Thoracic aorta (tissue), 2 donors: ENCODE data around the gene CDC42BPG. TPM values are rescaled to one million over a fixed set of nuclear protein-coding genes. Genes with fewer than 3 reads are reported as not detected.

Experiments
- ATAC-seq: fragments of 150-250 bp; one replicate; pipeline ENCODE4 v1.8.0; 2017; ENCODE audit warnings: low read depth; ENCODE audit not compliant: insufficient number of reproducible peaks, low FRiP score
- DNase-seq: peaks from one replicate; pipeline ENCODE4 v3.0.0-alpha.2; 2020; ENCODE audit warnings: low spot score
- H3K27ac ChIP-seq, 2 donors: fragments of 200-600 bp; sonication (generic); 1 replicate in 1 of 2; 2 replicates in 1 of 2; pipeline ENCODE4 v1.5.1; 2016; ENCODE audit warnings: mild to moderate bottlenecking in 2 of 2, moderate library complexity in 2 of 2
- H3K27me3 ChIP-seq: fragments of 200-600 bp; sonication (generic); replicated peaks from 2 replicates; pipeline ENCODE4 v1.6.0; 2016; ENCODE audit warnings: mild to moderate bottlenecking; ENCODE audit not compliant: insufficient read depth
- H3K36me3 ChIP-seq: fragments of 200-600 bp; sonication (generic); one replicate; pipeline ENCODE4 v1.5.1; 2016
- H3K4me1 ChIP-seq, 2 donors: fragments of 200-600 bp; sonication (generic); 1 replicate in 1 of 2; 2 replicates in 1 of 2; pipeline versions ENCODE4 v1.5.1 to v1.6.0; 2016; ENCODE audit warnings: low read depth in 2 of 2, mild to moderate bottlenecking in 1 of 2; ENCODE audit not compliant: control insufficient read depth in 1 of 2
- H3K4me3 ChIP-seq: fragments of 200-600 bp; sonication (generic); 2 replicates; pipeline ENCODE4 v1.5.1; 2016; ENCODE audit warnings: mild to moderate bottlenecking
- H3K9me3 ChIP-seq: fragments of 200-600 bp; sonication (generic); 2 replicates; pipeline ENCODE4 v1.5.1; 2016
- CTCF ChIP-seq: fragments of 200-600 bp; sonication (generic); IDR thresholded peaks from one replicate; pipeline ENCODE4 v1.5.1; 2019; ENCODE audit warnings: antibody characterized with exemption
- total RNA-seq, 2 donors: library from RNA; depleted of rRNA; stranded (reverse); fragments of >200 nt; gene quantifications; one replicate each; pipeline versions ENCODE4 v1.1.0 to v1.2.3, GENCODE V29; 2016

The CDC42BPG gene
- total RNA-seq, 2 donors from 2014 or later, result 0.68 to 1.2 TPM

DNA sequence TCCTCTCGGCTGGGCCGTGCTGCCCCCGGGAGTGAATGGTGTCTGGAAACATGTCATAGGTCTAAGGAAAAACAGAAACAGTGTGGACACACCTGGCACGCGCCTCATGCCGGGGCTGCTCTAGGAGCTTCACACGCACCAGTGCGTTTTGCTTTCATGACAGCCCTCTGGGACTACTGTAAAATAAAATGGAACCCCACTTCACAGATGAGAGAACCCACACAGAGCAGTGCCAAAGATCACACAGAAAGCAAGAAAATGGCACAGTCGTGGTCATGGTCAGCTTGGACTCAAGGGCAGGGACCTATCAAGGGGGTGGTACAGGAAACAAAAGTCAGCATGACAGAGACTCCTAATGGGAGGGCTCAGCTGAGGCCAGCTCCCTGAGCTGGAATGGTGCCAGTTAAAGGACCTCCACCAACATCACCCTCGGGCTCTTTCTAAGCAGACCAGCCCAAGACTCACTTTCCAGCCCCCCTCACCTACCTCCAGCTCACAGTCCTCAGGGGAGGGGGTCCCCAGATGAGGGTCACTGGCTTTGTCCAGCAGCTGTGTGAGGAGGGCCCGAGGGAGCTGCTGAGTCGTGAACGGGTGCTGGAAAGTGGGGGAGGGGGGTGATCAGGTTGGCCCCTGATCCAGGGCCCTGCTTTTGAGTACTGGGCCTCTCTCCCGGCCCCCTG lies 44.7 kb downstream of the CDC42BPG start:
- no peaks in the 10 kb centered on the region for H3K27me3 ChIP-seq
- no peaks in the 10 kb centered on the region for H3K36me3 ChIP-seq
- H3K4me1 ChIP-seq, result peaks cover 21 to 25% of the 10 kb centered on the region in 2 donors
- DNase-seq (no peak), ATAC-seq (no peak)
- no peak overlapping the region for H3K27ac ChIP-seq
- no peaks in the 10 kb centered on the region for H3K9me3 ChIP-seq
- no peak for TF ChIP-seq CTCF
- H3K4me3 ChIP-seq, result no peak overlapping the region

- Histone ChIP-seq H3K27ac (no peak overlapping the region), H3K4me1 (peaks cover 16 to 20% of the 10 kb centered on the region in 2 donors), H3K27me3 (no peaks in the 10 kb centered on the region), H3K4me3 (no peak overlapping the region), H3K9me3 (no peaks in the 10 kb centered on the region), H3K36me3 (no peaks in the 10 kb centered on the region)
- no peak for TF ChIP-seq CTCF
- ATAC-seq (no peak), DNase-seq (no peak)
Observed at GRCh38 chr11:64799256-64799622, 45.2 kb downstream of the CDC42BPG start.

DNA sequence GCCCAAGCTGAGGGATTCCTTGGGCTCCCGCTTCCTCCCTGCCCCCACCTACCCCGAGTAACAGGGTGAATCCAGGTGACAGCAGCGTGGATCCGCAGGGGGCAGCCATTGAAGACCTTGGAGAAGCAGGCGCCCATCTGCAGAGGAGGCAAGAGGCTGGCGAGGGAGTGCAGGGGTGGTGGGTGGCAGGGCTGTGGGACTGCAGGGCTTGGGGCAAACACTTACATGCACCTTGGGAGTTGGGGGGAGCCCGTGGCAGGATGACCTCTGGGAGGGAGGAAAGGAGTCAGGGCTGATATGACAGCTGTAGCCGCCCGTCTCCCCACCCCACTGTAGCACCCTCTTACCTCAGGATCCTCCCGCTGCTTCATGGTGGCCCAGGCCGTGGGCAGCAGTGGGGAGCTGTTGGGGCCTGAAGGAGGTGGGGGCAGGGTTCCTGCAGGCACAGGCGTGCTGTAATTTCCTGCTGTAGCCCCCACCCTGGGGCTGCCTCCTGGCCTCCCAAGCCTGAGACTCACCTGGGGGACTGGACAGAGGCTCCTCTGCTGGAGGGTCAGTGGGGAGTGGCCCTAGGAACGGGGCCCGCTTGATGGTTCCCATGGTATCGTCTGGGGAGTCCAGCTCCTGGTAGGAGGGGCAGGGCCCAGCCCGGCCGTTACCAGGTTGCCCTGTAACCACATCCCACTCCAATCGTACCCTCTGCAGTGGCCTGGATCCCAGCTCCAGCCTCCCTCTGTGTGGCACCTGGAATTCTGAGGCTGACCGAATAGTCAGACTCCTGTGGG lies 47.5 kb downstream of the CDC42BPG start:
- ATAC-seq (no peak), DNase-seq (no peak)
- Histone ChIP-seq H3K9me3 (no peaks in the 10 kb centered on the region), H3K4me3 (no peak overlapping the region), H3K36me3 (no peaks in the 10 kb centered on the region), H3K27me3 (no peaks in the 10 kb centered on the region), H3K27ac (no peak overlapping the region), H3K4me1 (peaks cover 2 to 5% of the 10 kb centered on the region in 2 donors)
- TF ChIP-seq CTCF, result no peak

- no peaks in the 10 kb centered on the region for H3K36me3 ChIP-seq
Observed at GRCh38 chr11:64796047-64796756, 48.3 kb downstream of the CDC42BPG start.

More at GRCh38 chr11:64796047-64796756, 48.3 kb downstream of the CDC42BPG start:
- DNase-seq, result no peak
- Histone ChIP-seq H3K27me3 (no peaks in the 10 kb centered on the region), H3K27ac (no peak overlapping the region), H3K4me1 (no peaks in the 10 kb centered on the region), H3K9me3 (no peaks in the 10 kb centered on the region), H3K4me3 (no peak overlapping the region)
- ATAC-seq, result no peak
- TF ChIP-seq CTCF, result no peak
